Heart left ventricle (tissue), 13 donors: ENCODE results near the gene CENPX.

Experiments
- CTCF ChIP-seq, 12 donors: fragments of 200-600 bp; sonication (generic) in 4 of 12; IDR thresholded peaks; one replicate each; pipeline versions ENCODE4 v1.5.0 to v1.8.0; 2018 to 2022; ENCODE audit warnings: antibody characterized with exemption in 12 of 12, mild to moderate bottlenecking in 5 of 12
- POLR2A ChIP-seq, 2 donors: fragments of 450-650 bp; IDR thresholded peaks; one replicate each; pipeline ENCODE4 v1.6.1; 2017; ENCODE audit warnings: antibody characterized with exemption in 2 of 2, mild to moderate bottlenecking in 2 of 2, moderate library complexity in 2 of 2
- donor health status: ischemic (EF 13 %, LVEDD 7.1; RV severe dilation, severe dysfunction).
- donor health status: DM: no; HTN: yes; CAD: no.
- donor health status: DM: no; HTN: no; CAD: no.
- donor health status: ischemic (EF 25% LVEDD 6.9; RV normal size, moderate dysfunction).
- donor health status: ischemic (EF 25% LVEDD 5.7; RV mildly dilated, moderate dysfunction).
- donor health status: ischemic (EF 35%, LVEDD 5.7; RV mildly dilated, moderate dysfunction).
- donor health status: nonischemic (EF 11% LVEDD 7.7; RV severe dilation, severe dysfunction).
- donor health status: DM: yes; HTN: yes; CAD: no.
- donor health status: PGD.
- donor health status: ischemic (EF 29% LVEDD 5.4; RV normal size, mild dysfunction).
- donor health status: nonischemic (EF 23%, LVEDD 6.1; RV moderate dilation, normal function).

- no peak for TF ChIP-seq POLR2A (IDR thresholded peaks at IDR 0.05)
- no peak for TF ChIP-seq CTCF (IDR thresholded peaks at IDR 0.05)
Observed at GRCh38 chr17:82047914-82048570, 25.4 kb upstream of the CENPX start.
